GM10847 (cell line): ENCODE results near the gene SND1.

ENCODE experiments used
- POLR2A ChIP-seq: IDR thresholded peaks from 2 replicates; pipeline ENCODE4 v1.6.1; 2011; ENCODE audit not compliant: insufficient read length; ENCODE audit errors: extremely low read depth

The SND1 gene

GRCh38 chr7:128014811-128015210 lies 362.8 kb downstream of the SND1 start:
- TF ChIP-seq POLR2A = no peak

GRCh38 chr7:128017460-128017859 lies 365.5 kb downstream of the SND1 start:
- TF ChIP-seq POLR2A = no peak

GRCh38 chr7:128017862-128018845 lies 366.2 kb downstream of the SND1 start:
- TF ChIP-seq POLR2A = no peak

- no peak for TF ChIP-seq POLR2A
Observed at GRCh38 chr7:128019288-128019687, 367.3 kb downstream of the SND1 start.

- no peak for TF ChIP-seq POLR2A
Observed at GRCh38 chr7:128020159-128020558, 368.2 kb downstream of the SND1 start.

GRCh38 chr7:128021366-128021765 lies 369.4 kb downstream of the SND1 start:
- no peak for TF ChIP-seq POLR2A

GRCh38 chr7:128022631-128023532 lies 370.9 kb downstream of the SND1 start:
- no peak for TF ChIP-seq POLR2A

GRCh38 chr7:128024151-128024550 lies 372.2 kb downstream of the SND1 start:
- TF ChIP-seq POLR2A = no peak

GRCh38 chr7:128025380-128025779 lies 373.4 kb downstream of the SND1 start:
- TF ChIP-seq POLR2A = no peak

GRCh38 chr7:128025819-128026218 lies 373.8 kb downstream of the SND1 start:
- TF ChIP-seq POLR2A = no peak

GRCh38 chr7:128026551-128026950 lies 374.6 kb downstream of the SND1 start:
- TF ChIP-seq POLR2A = no peak

GRCh38 chr7:128027485-128027980 lies 375.5 kb downstream of the SND1 start:
- no peak for TF ChIP-seq POLR2A

- no peak for TF ChIP-seq POLR2A
Observed at GRCh38 chr7:128029405-128029995, 377.5 kb downstream of the SND1 start.

- no peak for TF ChIP-seq POLR2A
Observed at GRCh38 chr7:128030263-128030653, 378.3 kb downstream of the SND1 start.
